GM18951 (cell line): Measurements from ENCODE around the gene LSP1.

Source experiments
- POLR2A ChIP-seq: IDR thresholded peaks from 4 replicates; pipeline ENCODE4 v1.6.1; 2011; ENCODE audit warnings: mild to moderate bottlenecking; ENCODE audit not compliant: insufficient read length, insufficient read depth; ENCODE audit errors: extremely low read depth
- in situ Hi-C: fragments of 300-500 bp; cut with MboI; formaldehyde crosslinking; loops from one replicate; pipeline ENCODE4 v1.12.0; 2022; ENCODE audit warnings: low sequenced_read_pairs, mixed read lengths, inconsistent platforms; ENCODE audit not compliant: unreplicated experiment

LSP1 gene

DNA sequence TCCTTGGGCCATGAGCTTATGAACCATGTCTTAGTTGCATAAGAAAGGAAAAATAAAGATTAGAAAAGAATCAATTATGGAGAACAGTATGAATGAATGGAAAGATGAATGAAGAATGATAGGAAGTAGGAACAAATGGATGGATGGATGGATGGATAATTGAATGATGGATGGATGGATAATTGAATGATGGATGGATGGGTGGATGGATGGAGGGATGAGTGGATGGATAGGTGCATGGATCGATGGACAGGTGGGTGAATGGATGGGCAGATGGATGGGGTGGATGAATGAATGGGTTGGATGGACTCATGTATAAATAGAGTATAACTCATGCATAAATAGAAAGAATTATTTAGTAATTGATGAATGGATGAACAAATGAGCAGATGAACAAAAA, 7.2 kb downstream of the LSP1 start:
- in situ Hi-C loops = no loop called here
- no peak for TF ChIP-seq POLR2A

DNA sequence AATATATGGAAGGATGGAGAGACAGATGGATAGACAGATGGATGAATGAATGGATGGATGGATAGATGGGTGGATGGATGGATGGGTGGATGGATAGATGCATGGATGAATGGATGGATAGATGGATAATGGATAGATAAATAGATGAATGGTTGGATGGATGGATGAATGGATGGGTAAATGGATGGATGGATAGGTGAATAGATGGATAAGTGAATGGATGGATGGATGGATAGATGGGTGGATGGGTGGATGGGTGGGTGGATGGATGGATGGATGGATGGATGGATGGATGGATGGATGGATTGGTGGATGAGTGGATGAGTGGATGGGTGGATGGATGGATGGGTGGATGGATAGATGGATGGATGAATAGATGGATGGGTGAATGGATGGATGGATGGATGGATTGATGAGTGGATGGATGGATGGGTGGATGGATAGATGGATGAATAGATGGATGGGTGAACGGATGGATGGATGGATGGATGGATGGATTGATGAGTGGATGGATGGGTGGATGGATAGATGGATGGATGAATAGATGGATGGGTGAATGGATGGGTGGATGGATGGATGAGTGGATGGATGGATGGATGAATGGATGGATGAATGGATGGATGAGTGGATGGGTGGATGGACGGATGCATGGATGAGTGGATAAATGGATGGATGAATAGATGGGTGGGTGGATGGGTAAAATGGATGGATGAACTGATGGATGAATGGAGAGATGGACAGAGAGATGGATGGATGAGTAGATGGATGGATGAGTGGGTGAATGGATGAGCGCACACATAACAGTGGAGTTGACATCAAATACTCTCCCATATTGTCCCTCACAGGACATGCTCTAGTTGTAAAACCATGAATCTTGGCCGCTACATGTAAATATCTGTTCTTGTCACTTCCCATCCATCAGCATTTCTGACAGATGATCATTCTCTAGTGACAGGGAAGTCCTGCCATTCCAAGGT, 8.8 kb downstream of the LSP1 start:
- in situ Hi-C loops = no loop called here
- no peak for TF ChIP-seq POLR2A

DNA sequence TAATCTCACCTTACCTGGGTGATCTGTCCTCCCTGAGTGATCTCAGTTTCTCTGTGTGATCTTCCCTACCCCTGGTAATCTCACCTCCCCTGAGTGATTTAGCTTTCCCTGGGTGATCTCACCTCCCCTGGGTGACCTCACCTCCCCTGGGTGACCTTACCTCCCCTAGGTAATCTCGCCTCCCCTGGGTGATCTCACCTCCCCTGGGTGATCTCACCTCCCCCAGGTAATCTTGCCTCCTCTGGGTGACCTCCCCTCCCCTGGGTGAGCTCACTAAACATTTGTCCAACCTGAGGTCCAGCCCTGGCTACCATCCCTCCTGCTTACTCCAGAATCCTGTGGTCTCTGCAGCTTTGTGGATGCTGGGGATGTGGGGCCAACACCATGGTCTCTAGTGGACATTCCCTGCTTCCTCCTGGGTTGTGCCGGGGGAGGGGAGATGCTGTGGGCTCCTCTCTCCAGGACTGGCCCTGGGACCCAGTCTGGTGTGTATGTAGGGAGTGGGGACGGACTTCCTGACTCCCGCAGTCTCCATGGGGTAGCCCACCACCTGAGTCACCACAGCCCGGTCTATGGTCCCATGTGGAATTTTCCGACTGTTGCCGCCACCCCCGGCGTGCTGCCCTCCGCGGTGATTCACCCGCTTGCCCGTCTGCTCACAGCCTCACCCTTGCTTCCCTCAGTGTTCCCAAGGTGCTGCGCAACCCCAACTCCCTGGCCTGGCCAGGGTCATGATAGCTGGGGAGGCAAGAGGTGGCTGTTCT, 9.9 kb downstream of the LSP1 start:
- in situ Hi-C loops = no loop called here
- no peak for TF ChIP-seq POLR2A

DNA sequence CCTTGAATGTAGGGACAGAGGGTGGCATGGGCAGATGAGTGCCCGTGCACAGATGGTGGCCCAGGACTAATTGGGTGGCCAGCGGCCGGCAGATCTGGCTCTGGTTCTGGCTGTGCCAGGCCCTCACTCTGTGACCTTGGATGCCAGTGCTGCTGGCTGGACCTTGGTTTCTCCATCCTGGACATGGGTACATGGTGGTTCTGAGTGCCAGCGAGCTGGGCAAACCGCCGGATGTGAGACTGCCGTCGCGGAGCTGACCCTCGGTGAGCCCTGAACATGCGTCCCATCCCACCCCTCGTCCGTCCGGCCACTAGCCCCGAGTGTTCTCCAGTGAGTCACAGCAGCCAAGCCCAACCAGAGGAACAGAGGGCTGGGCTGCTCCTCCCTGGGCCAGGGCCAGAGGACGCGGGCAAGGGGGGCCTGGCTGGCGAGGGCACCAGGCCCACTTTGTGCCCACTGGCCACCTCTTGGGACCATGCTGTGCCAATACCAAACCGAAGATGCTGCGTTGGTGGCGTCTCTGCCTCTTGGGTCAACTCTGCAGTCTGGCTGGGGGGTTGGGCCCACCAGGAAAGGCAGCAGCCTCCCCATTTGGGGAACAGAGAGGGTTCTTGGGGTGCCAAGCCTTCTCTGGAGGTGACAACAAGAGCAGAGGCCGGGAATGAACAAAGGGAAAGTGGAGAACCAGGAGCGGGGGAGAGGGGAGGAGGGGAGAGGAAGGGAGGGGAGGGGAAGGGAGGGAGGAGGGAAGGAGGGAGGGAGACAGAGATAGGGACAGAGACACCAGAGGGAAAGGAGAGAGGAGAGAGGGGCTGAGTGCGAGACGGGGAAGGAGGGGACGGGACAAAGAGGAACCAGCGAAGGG, 10.7 kb downstream of the LSP1 start:
- no peak for TF ChIP-seq POLR2A
- in situ Hi-C loops = no loop called here

DNA sequence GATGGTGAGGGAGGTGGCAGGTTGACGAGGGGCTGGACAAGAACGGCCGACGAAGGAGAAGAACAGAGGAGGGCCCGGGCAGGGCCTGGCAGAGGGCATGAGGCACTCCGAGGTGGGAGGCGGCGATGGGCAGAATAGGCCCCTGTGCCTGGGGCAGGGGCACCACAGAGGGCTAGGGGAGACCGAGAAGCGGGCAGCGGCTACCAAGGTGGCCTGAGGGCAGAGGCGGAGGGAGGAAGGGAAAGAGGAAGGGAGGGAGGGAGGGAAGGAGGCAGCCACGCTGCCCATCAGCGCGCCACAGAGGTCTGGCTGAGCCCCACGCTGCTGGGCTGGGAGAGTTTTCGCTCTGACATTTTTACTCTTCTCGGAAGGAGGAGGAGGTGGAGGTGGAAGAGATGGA, 11.3 kb downstream of the LSP1 start:
- in situ Hi-C loops = no loop called here
- no peak for TF ChIP-seq POLR2A

DNA sequence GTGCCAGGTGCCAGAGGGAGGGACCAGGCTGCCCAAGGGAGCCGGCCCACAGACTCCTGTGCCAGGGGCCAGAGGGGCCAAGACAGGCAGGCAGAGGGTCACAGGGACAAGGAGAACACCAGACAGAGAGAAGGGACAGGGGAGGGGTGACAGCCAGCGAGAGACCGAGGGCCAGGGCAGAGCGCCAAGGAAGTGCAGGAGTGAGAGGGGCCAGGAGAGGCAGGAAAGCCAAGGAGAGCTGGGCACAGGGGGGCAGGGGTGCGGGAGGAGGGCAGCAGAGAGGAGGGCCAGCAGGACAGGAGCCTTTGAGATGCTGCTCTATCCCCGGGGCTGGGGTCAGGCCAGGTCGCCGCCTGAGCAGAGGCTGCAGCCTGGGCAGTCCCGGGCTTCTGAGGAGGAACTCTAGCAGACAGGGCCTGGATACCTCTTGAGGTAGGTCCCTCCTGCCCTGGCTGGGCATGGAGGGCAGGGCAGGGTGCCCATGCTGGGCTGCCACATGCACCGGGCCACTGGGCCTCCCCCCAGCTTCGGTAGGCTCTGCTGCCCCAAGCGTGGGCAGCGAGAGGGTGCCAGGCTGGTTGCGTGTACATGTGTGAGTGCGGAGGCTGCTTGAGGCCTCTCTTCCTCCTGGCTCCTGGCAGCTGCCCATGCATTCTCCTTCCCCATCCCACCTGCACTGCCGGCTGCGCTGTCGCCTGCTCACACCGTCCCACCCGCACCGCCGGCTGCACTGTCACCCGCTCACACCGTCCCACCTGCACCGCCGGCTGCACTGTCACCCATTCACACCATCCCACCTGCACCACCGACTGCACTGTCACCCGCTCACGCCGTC, 12.2 kb downstream of the LSP1 start:
- no peak for TF ChIP-seq POLR2A
- in situ Hi-C loops = no loop called here

DNA sequence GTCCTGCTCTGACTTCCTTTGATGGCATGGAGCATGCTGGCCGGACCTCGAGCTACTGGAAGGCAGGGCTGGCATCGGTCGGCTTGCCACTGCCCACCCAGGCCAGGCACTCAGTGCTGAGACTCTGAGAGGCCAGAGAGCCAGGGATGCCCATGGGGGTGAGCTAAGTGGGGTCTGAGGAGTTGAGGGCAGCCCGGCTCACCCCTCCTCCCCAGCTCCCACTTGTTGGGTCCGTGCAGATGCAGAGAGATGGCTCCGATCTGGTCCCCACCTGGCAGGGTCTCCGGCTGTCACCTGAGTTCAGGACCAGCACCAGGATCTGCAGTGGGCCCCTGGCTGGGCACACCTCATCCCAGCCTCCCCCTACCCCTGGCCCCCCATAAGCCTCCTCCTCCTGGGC, 13.3 kb downstream of the LSP1 start:
- in situ Hi-C loops = no loop called here
- no peak for TF ChIP-seq POLR2A

DNA sequence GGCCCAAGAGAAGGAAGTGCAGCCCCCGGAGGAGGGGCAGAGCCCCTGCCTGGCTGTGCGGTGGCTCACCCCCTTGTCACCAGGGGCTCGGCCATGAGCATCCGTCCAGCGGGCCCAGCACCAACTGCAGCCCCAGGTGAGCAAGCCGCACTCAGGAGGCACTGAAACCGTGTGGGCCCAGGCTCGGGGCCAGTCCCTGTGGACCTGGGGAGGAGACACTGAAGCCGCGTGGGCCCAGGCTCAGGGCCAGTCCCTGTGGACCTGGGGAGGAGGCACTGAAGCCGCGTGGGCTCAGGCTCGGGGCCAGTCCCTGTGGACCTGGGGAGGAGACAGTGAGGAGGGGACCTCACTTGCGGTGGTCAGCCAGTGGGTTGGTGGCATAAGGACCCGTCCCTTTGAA, 13.9 kb downstream of the LSP1 start:
- in situ Hi-C loops = no loop called here
- TF ChIP-seq POLR2A = no peak

DNA sequence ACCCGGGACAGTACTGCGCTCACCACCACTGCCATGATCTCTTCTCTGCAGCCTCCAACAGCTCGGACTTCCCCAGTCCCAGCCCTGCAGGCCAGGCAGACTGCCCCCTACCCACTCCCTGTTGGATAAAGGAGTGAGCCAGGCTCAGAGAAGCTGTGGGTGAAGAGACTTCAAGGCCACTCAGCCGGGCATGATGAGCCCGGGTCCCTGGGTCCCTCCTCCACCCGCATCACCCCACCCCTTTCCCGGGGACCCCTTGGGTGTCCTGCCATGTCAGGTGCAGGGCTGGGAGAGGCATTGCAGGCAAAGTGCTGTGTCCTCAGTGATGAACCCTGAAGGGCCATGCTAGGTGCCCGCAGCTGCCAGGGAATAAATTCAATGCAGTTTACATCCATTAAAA, 14.5 kb downstream of the LSP1 start:
- TF ChIP-seq POLR2A = no peak
- in situ Hi-C loops = no loop called here

DNA sequence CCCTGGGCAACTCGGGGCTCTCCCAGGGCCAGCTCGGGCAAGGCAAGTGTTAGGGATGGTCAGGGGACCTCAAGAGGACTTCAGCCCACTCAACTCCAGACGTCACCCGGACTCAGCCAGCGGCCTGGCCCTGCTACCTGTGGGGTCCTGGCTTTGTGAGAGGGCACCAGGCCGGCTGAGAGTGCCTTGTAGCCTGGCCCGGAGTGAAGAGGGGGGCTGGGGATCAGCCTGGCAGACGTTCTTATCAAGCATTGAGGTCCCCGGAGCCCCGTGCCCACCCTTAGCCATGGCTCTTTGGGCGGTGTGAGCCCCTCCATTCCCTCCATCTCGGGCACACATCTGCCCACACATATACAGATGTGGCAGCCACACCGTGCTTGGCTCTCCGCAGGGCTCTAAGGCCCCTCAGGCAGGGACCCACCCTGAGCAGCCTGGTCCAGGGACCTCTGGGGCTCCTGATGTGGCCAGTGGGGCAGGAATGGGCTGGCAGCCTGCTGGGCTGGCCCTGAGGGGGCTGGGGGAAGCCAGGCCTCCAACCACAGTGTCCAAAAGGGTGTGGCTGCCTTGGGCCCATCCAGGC, 15.3 kb downstream of the LSP1 start:
- in situ Hi-C loops = no loop called here
- TF ChIP-seq POLR2A = peak; percentile 13

DNA sequence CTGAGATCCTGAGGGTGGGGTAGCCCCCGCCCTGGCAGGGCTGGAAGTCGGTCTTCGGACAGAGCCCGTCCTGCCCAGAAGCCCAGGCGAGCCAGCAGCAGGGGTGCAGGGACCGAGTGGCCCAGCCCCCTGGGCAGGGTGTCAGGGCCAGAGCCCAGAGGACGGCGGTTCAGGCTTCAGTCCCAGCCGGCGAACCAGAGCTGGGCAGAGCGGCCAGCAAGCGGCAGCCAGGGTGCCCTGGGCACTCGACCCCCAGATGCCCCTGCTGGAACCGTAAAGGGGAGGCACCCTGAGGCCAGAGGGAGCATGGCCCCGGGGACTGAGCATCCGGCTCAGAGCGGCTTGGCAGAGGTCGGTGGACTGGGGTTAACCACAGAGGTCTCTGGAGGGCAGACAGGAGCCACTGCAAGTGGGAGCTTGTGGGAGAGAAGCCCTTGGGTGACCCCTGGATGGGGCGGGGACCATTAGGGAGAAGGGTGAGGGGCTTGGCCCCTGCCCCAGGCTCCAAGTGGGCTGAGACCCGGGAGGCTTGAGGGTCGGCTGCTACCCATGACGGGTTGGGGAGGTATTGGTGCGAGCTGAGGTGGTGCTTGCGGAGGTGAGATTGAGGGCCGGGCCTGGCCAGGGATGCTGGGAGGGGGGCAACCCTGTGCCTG, 15.9 kb downstream of the LSP1 start:
- TF ChIP-seq POLR2A = peak; percentile 10
- in situ Hi-C loops = no loop called here

DNA sequence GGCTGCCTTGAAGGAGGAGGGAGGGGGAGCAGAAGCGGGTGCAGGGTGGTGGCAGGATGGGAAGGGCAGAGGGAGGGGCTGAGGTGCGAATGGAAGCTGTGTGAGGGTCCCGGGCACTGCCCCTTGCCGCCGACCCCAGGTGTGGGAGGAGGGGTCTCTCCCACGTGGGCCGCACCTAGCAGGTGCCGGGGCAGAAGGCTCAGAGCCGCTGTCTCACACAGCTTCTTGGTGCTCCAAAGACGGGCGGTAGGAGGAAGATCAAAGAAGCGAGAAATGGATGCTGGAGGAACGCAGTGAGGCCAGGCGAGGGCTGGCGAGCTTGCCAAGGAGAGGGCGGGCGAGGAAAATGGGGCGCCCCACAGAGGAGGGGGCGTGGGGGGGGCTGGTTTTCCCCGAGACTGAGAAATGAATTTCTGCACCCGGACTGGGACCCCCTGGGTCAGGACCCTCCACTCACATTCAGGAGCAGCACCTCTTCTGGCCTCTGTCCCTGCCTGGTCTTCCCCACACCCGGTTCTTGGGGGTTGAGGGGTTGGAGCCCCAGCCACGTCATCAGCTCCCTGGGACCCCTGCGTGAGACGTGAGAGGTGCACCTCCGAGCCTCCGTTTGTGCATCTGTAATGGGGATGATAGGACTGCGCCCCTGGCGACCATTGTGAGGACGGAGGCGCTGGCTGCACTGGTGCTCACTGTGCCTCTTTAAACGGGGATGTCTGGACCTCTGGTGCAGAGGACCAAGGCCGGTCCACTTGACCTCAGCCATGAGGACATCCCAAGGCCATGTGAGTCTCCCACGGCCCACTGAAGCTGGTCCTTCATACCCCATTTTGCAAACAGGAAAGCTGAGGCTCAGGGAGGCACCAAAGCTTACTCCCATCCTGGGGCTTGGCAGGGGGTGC, 16.8 kb downstream of the LSP1 start:
- in situ Hi-C loops = no loop called here

More for the DNA sequence above, 16.8 kb downstream of the LSP1 start:
- no peak for TF ChIP-seq POLR2A
